ENCODE data around the gene SOX12.
A peak's percentile ranks its signal among the peaks of the same experiment; 100 is the strongest.

SOX12 gene

DNA sequence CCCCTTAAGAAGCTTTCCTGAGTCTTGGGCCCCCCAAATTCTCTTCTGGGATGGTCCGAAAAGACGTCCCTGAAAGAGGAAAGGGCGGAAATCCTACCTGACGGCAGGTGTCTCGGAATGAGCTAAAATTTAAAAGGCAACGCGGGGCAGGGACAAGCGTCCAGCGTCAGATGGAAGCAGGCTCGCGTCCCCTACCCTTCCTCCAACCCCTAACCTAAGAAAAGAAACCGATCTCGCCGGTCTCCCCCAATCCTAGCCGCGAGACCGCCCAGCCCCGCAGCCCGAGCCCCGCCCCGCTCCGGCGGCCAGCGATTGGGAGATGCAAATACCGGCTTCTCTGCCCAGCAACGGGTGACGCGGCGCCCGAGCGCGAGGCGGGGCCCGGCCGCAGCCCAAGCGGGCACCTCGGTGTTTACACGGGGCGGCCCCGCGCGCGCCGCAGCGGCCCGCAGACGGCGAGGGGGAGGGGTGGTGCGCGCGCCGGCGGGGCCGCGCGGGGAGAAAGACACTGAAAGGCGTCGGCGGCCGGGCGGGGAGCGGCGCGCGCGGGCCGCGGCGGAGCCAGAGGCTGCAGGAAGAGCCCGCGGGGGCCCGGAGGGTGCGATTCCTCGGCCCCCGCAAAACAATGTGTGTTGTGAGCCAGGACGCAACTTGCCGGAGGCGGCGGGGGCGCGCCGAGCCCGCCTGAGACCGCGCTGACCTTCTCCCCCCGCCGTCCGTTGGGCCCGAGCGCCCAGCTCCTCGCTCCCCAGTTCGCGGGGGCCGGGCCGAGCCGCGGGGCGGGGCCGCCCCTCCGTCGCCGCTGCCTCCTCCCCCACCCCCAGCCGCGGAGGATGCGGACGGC is at the start of gene SOX12:
SOX12 (plus strand) TSS at position 508 of the 844 bp plus-strand sequence. CDS start 373 bp downstream, outside the sequence.
- Histone ChIP-seq H3K36me3 (ENCODE audit: low read length) (no peaks in the 10 kb centered on the region), H2AFZ (ENCODE audit: low read depth, low read length, severe bottlenecking) (peak within 1 kb of the TSS; percentile 78), H3K4me2 (ENCODE audit: low read depth, low read length, poor library complexity, severe bottlenecking) (peak within 1 kb of the TSS; percentile 92), H3K9me2 (replicated peaks; ENCODE audit: insufficient read depth, low read length) (no peaks in the 10 kb centered on the region), H4K20me1 (ENCODE audit: low read depth, low read length) (no peaks in the 10 kb centered on the region), H3F3A (ENCODE audit: insufficient read depth) (peaks cover 22% of the 10 kb centered on the region), H3K79me2 (ENCODE audit: insufficient read depth, low read length) (peaks cover 11% of the 10 kb centered on the region; the same call in 1 of the 2 replicates), H3K9me3 (ENCODE audit: insufficient read depth, low read length) (no peaks in the 10 kb centered on the region), H3K9ac (ENCODE audit: low read length) (peak within 1 kb of the TSS; percentile 85), H3K4me3 (ENCODE audit: insufficient read depth, low read length, poor library complexity, severe bottlenecking) (peak within 1 kb of the TSS; percentile 84), H3K27me3 (ENCODE audit: low read length) (no peaks in the 10 kb centered on the region), H3K27ac (ENCODE audit: low read depth, low read length) (peak within 1 kb of the TSS; percentile 89)
- TF ChIP-seq CTCF (IDR thresholded peaks at IDR 0.05; ENCODE audit: insufficient read depth, low read length, poor library complexity, severe bottlenecking) = no peak
- TF ChIP-seq EZH2phosphoT487 (conservative IDR thresholded peaks at IDR 0.05; ENCODE audit: low read length) = no peak

DNA sequence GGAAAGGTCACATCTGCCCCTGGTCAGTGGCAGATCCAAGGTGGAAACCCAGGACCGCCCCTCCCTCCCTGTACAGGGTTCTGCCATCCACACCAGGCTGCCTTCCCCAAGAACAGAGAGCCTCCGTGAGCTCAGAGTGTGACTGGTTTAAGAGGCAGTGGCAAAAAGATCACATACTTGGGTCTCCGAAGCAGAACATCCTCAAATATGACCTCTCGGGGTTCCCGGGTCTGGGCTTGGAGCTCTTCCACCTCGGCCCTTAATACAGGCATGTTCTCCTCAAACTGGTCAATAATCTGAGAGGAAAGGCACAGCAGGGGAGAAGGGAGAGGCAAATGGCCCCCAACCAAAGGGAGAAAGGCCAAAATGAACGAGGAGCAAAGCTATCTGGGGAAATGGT is 49.6 kb upstream of the SOX12 start:
- Histone ChIP-seq H3K9me2 (replicated peaks; ENCODE audit: insufficient read depth, low read length) (no peaks in the 10 kb centered on the region), H3K9me3 (ENCODE audit: insufficient read depth, low read length) (no peaks in the 10 kb centered on the region), H3K79me2 (ENCODE audit: insufficient read depth, low read length) (no peaks in the 10 kb centered on the region), H3K4me2 (ENCODE audit: low read depth, low read length, poor library complexity, severe bottlenecking) (no peak overlapping the region), H3K9ac (ENCODE audit: low read length) (no peak overlapping the region), H3K36me3 (ENCODE audit: low read length) (no peaks in the 10 kb centered on the region), H3K27me3 (ENCODE audit: low read length) (no peaks in the 10 kb centered on the region), H4K20me1 (ENCODE audit: low read depth, low read length) (no peaks in the 10 kb centered on the region), H2AFZ (ENCODE audit: low read depth, low read length, severe bottlenecking) (no peak overlapping the region), H3K27ac (ENCODE audit: low read depth, low read length) (no peak overlapping the region), H3F3A (ENCODE audit: insufficient read depth) (no peaks in the 10 kb centered on the region), H3K4me3 (ENCODE audit: insufficient read depth, low read length, poor library complexity, severe bottlenecking) (no peak overlapping the region)
- no peak for TF ChIP-seq EZH2phosphoT487 (conservative IDR thresholded peaks at IDR 0.05; ENCODE audit: low read length)
- no peak for TF ChIP-seq CTCF (IDR thresholded peaks at IDR 0.05; ENCODE audit: insufficient read depth, low read length, poor library complexity, severe bottlenecking)

- H3K4me3 ChIP-seq (ENCODE audit: insufficient read depth, low read length, poor library complexity, severe bottlenecking) = no peak overlapping the region
- H3K79me2 ChIP-seq (ENCODE audit: insufficient read depth, low read length) = no peaks in the 10 kb centered on the region
- no peaks in the 10 kb centered on the region for H4K20me1 ChIP-seq (ENCODE audit: low read depth, low read length)
- H3K4me2 ChIP-seq (ENCODE audit: low read depth, low read length, poor library complexity, severe bottlenecking) = no peak overlapping the region
- H3F3A ChIP-seq (ENCODE audit: insufficient read depth) = no peaks in the 10 kb centered on the region
- no peak for TF ChIP-seq EZH2phosphoT487 (conservative IDR thresholded peaks at IDR 0.05; ENCODE audit: low read length)
- no peak for TF ChIP-seq CTCF (IDR thresholded peaks at IDR 0.05; ENCODE audit: insufficient read depth, low read length, poor library complexity, severe bottlenecking)
- H3K27ac ChIP-seq (ENCODE audit: low read depth, low read length) = no peak overlapping the region
- no peaks in the 10 kb centered on the region for H3K27me3 ChIP-seq (ENCODE audit: low read length)
- H3K9me2 ChIP-seq (replicated peaks; ENCODE audit: insufficient read depth, low read length) = no peaks in the 10 kb centered on the region
- no peak overlapping the region for H2AFZ ChIP-seq (ENCODE audit: low read depth, low read length, severe bottlenecking)
- H3K9me3 ChIP-seq (ENCODE audit: insufficient read depth, low read length) = no peaks in the 10 kb centered on the region
- no peaks in the 10 kb centered on the region for H3K36me3 ChIP-seq (ENCODE audit: low read length)
- no peak overlapping the region for H3K9ac ChIP-seq (ENCODE audit: low read length)
These were observed 48.5 kb upstream of the SOX12 start for GRCh38 chr20:276620-277495.
